Cardiac muscle cell (in vitro differentiated cells and primary cell): ENCODE data around the gene GOLGB1. TPM values are rescaled to one million over a fixed set of nuclear protein-coding genes. Genes with fewer than 3 reads are reported as not detected.
A peak's percentile ranks its signal among the peaks of the same experiment; 100 is the strongest.

Experiments
- DNase-seq, 2 donors: peaks; one replicate each; pipeline versions ENCODE4 v3.0.0 to v3.0.0-alpha.2; 2010 to 2017; ENCODE audit warnings: low read depth in 1 of 2, low spot score in 1 of 2
- H3K27ac ChIP-seq: fragments of 200-600 bp; sonication (generic); 2 replicates; pipeline ENCODE4 v1.5.1; 2016
- H3K27me3 ChIP-seq: fragments of 200-600 bp; sonication (generic); 2 replicates; pipeline ENCODE4 v1.6.0; 2016; ENCODE audit warnings: control low read depth
- H3K36me3 ChIP-seq: fragments of 200-600 bp; sonication (generic); 2 replicates; pipeline ENCODE4 v1.5.1; 2016; ENCODE audit warnings: control low read depth
- H3K4me1 ChIP-seq: fragments of 200-600 bp; sonication (generic); 2 replicates; pipeline ENCODE4 v1.8.1; 2017; ENCODE audit warnings: low read depth, mild to moderate bottlenecking, mixed run types
- H3K4me3 ChIP-seq: fragments of 200-600 bp; sonication (generic); 2 replicates; pipeline ENCODE4 v1.5.1; 2016; ENCODE audit warnings: mild to moderate bottlenecking
- H3K9me3 ChIP-seq: fragments of 200-600 bp; sonication (generic); 2 replicates; pipeline ENCODE4 v1.5.1; 2017; ENCODE audit warnings: low read depth, mild to moderate bottlenecking, control low read depth
- polyA plus RNA-seq: library from polyadenylated mRNA; unstranded; fragments of >200 nt; fragmentation: Nextera tagmentation; extraction: Ambion mirVana; gene quantifications from 2 replicates; pipeline ENCODE4 v1.2.1, GENCODE V29; 2016
- total RNA-seq: library from RNA; depleted of rRNA; stranded (reverse); fragments of >200 nt; gene quantifications from 2 replicates; pipeline ENCODE4 v1.2.3, GENCODE V29; 2016
- TF ChIP-seq, protein P1 (sequence below): IDR thresholded peaks from 2 replicates; pipeline ENCODE4 v1.5.1; 2012; ENCODE audit warnings: low read depth, mild to moderate bottlenecking, low read length

Gene GOLGB1
- total and polyA plus RNA-seq, 2 experiments from 2014 or later, result 46.1 to 48.8 TPM

GRCh38 chr3:121723485-121723884, 26.1 kb downstream of the GOLGB1 start:
- Histone ChIP-seq H3K27ac (no peak overlapping the region), H3K36me3 (peaks cover 44% of the 10 kb centered on the region)

GRCh38 chr3:121722411-121722810, 27.1 kb downstream of the GOLGB1 start:
- Histone ChIP-seq H3K27ac (no peak overlapping the region), H3K27me3 (no peaks in the 10 kb centered on the region), H3K4me3 (no peak overlapping the region), H3K9me3 (no peaks in the 10 kb centered on the region), H3K4me1 (no peaks in the 10 kb centered on the region), H3K36me3 (peaks cover 50% of the 10 kb centered on the region)
- DNase-seq, result peak in 1 of 2 donors; percentile 83
- TF ChIP-seq, protein P1, sequence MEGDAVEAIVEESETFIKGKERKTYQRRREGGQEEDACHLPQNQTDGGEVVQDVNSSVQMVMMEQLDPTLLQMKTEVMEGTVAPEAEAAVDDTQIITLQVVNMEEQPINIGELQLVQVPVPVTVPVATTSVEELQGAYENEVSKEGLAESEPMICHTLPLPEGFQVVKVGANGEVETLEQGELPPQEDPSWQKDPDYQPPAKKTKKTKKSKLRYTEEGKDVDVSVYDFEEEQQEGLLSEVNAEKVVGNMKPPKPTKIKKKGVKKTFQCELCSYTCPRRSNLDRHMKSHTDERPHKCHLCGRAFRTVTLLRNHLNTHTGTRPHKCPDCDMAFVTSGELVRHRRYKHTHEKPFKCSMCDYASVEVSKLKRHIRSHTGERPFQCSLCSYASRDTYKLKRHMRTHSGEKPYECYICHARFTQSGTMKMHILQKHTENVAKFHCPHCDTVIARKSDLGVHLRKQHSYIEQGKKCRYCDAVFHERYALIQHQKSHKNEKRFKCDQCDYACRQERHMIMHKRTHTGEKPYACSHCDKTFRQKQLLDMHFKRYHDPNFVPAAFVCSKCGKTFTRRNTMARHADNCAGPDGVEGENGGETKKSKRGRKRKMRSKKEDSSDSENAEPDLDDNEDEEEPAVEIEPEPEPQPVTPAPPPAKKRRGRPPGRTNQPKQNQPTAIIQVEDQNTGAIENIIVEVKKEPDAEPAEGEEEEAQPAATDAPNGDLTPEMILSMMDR, result no peak

More at GRCh38 chr3:121723485-121723884, 26.1 kb downstream of the GOLGB1 start:
- Histone ChIP-seq H3K4me1 (no peaks in the 10 kb centered on the region), H3K27me3 (no peaks in the 10 kb centered on the region), H3K9me3 (no peaks in the 10 kb centered on the region), H3K4me3 (no peak overlapping the region)
- TF ChIP-seq, protein P1, result no peak
- no peak for DNase-seq

DNA sequence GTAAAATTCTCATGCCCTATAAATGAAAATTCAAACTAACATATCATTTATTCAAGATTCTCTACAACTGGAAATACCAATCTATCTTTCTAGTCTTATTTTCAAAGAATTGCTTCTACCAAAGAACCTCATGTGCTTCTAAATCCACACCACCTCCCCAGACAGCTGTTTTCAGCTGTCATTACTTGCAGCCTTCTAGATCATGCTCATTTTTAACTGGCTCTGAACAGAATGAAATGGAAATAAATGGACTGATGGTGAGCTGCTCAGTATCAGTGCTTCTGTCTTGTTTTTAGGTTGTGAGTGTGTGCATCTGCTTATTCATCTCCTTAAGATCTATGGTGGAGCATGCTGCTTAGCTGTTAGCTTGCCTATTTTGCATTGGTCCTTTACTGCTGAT, 29.4 kb downstream of the GOLGB1 start:
- H3K27me3 ChIP-seq, result no peaks in the 10 kb centered on the region
- no peaks in the 10 kb centered on the region for H3K9me3 ChIP-seq
- H3K36me3 ChIP-seq, result peaks cover 61% of the 10 kb centered on the region
- no peak overlapping the region for H3K4me3 ChIP-seq
- TF ChIP-seq, protein P1, result no peak
- H3K27ac ChIP-seq, result no peak overlapping the region
- H3K4me1 ChIP-seq, result no peaks in the 10 kb centered on the region
- no peak for DNase-seq

GRCh38 chr3:121719423-121719822, 30.1 kb downstream of the GOLGB1 start:
- peaks cover 67% of the 10 kb centered on the region for H3K36me3 ChIP-seq

GRCh38 chr3:121718205-121718846, 31.2 kb downstream of the GOLGB1 start:
- Histone ChIP-seq H3K27ac (no peak overlapping the region), H3K4me3 (no peak overlapping the region), H3K4me1 (no peaks in the 10 kb centered on the region), H3K36me3 (peaks cover 75% of the 10 kb centered on the region), H3K27me3 (no peaks in the 10 kb centered on the region), H3K9me3 (no peaks in the 10 kb centered on the region)
- TF ChIP-seq, protein P1, result no peak
- DNase-seq, result no peak

More at GRCh38 chr3:121719423-121719822, 30.1 kb downstream of the GOLGB1 start:
- H3K27me3 ChIP-seq, result no peaks in the 10 kb centered on the region
- no peak for DNase-seq
- H3K4me1 ChIP-seq, result no peaks in the 10 kb centered on the region
- no peaks in the 10 kb centered on the region for H3K9me3 ChIP-seq
- H3K27ac ChIP-seq, result no peak overlapping the region
- H3K4me3 ChIP-seq, result no peak overlapping the region
- TF ChIP-seq, protein P1, result no peak
